BJ (cell line): ENCODE measurements around the gene MUC5B. TPM values are rescaled to one million over a fixed set of nuclear protein-coding genes. Genes with fewer than 3 reads are reported as not detected.

Experiments
- CTCF ChIA-PET: fragments of 350-600 bp; formaldehyde crosslinking; extraction: SDS; loops from one replicate; lab custom pipeline; 2021; ENCODE audit warnings: antibody characterized with exemption, inconsistent platforms; lab: Yijun Ruan, JAX
- POLR2A ChIA-PET: fragments of 300-600 bp; sonication (Branson Sonifier 250); formaldehyde crosslinking; extraction: SDS; loops from one replicate; lab custom pipeline; 2021; ENCODE audit warnings: antibody characterized with exemption; lab: Charles Lee
- DNase-seq: peaks from one replicate; pipeline ENCODE4 v3.0.0-alpha.2; 2011; ENCODE audit warnings: low read depth
- H3K27me3 ChIP-seq: 2 replicates; pipeline ENCODE4 v1.6.0; 2011; ENCODE audit warnings: low read length; ENCODE audit not compliant: control insufficient read depth, insufficient read depth
- H3K36me3 ChIP-seq: 2 replicates; pipeline ENCODE4 v1.5.1; 2011; ENCODE audit warnings: low read length; ENCODE audit not compliant: control insufficient read depth, insufficient read depth
- H3K4me3 ChIP-seq: 2 replicates; pipeline ENCODE4 v1.5.1; 2011; ENCODE audit warnings: low read depth, mild to moderate bottlenecking, control low read depth, low read length
- CTCF ChIP-seq: IDR thresholded peaks from 2 replicates; pipeline ENCODE4 v1.5.1; 2011; ENCODE audit warnings: low read depth, mild to moderate bottlenecking, control low read depth, inconsistent platforms, low read length, moderate library complexity; ENCODE audit not compliant: insufficient read depth
- polyA plus RNA-seq: library from polyadenylated mRNA; depleted of rRNA; stranded (reverse); fragments of >200 nt; gene quantifications from 2 replicates; pipeline ENCODE4 v1.2.3, GENCODE V29; 2011

Gene MUC5B
- polyA plus RNA-seq, 1 experiment = not detected

GRCh38 chr11:1234771-1235305 is 12.0 kb downstream of the MUC5B start:
- DNase-seq = no peak
- Histone ChIP-seq H3K36me3 (no peaks in the 10 kb centered on the region), H3K4me3 (no peak overlapping the region), H3K27me3 (no peaks in the 10 kb centered on the region)
- CTCF ChIA-PET = no interaction called here
- TF ChIP-seq CTCF = no peak
- POLR2A ChIA-PET = no interaction called here

DNA sequence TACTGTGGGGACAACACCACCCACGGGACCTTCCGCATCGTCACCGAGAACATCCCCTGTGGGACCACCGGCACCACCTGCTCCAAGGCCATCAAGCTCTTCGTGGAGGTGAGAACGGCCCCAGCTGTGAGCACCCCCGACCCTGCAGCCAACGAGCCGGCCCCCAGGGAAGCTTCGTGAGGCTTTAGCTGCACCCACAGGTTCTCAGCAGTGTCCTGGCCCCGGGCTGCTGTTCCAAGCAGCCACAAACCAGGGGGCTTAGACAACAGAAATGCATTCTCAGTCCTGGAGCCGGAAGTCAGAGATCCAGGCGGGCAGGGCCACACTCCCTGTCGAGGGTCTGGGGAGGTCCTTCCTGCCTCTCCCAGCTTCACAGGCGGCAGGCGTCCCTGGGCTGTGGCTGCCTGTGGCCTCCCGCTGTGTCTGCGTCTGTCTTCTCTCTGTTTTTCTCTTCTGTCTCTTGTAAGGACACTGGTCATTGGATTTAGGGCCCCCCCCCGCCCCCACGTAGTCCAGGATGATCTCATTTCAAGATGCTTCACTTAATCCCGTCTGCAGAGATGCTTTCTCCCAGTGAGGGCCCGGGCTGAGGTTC is 12.5 kb downstream of the MUC5B start:
- POLR2A ChIA-PET = no interaction called here

DNA sequence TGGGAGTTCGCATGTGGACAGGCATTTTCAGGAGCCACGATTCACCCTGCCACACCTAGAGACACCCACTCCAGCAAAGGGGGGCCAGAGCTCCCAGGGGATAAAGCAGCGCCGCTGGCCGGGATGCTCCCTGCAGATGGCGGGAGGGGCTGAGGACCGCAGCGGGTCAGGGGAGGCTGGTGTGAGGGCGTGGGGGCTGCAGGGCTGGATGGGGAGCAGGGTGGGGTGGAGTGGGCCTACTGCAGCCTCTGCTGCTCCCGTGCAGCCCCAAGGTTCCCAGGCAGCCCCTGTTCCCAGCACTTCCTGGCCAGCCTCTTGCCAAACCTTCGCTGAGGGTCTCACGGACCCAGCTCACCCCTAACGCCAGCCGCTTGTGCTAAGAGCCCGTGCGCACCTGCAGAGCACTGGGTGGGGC is 13.0 kb downstream of the MUC5B start:
- TF ChIP-seq CTCF = no peak
- ChIA-PET POLR2A (no interaction called here), CTCF (no interaction called here)
- H3K4me3 ChIP-seq = no peak overlapping the region
- H3K36me3 ChIP-seq = no peaks in the 10 kb centered on the region
- H3K27me3 ChIP-seq = no peaks in the 10 kb centered on the region
- DNase-seq = no peak

More for the DNA sequence above, 12.5 kb downstream of the MUC5B start:
- no peak overlapping the region for H3K4me3 ChIP-seq
- no peak for TF ChIP-seq CTCF
- DNase-seq = no peak
- H3K36me3 ChIP-seq = no peaks in the 10 kb centered on the region
- no peaks in the 10 kb centered on the region for H3K27me3 ChIP-seq
- CTCF ChIA-PET = no interaction called here

DNA sequence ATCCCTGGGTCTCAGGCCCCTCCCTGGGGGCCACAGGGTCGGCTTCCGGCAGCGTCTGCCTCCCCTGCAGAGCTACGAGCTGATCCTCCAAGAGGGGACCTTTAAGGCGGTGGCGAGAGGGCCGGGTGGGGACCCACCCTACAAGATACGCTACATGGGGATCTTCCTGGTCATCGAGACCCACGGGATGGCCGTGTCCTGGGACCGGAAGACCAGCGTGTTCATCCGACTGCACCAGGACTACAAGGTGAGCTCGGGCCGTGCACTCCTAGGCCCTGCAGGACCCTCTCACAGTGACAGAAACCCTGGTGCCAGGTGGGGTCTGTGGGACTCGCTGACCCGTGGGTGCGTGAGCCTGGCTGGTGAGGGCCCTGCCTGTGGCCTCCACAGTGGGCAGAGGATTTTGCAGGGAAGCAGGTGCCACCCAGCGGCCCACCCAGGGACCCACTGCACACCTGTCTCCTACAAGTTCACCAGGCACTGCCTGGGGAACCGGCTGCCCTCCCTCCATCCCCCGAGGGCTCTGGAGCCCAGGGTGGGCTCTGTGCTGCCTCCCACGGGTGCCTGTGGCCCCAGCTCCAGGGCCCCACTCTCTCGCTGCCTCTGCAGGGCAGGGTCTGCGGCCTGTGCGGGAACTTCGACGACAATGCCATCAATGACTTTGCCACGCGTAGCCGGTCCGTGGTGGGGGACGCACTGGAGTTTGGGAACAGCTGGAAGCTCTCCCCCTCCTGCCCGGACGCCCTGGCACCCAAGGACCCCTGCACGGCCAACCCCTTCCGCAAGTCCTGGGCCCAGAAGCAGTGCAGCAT is 13.7 kb downstream of the MUC5B start:
- no peak for DNase-seq
- Histone ChIP-seq H3K36me3 (no peaks in the 10 kb centered on the region), H3K4me3 (no peak overlapping the region), H3K27me3 (no peaks in the 10 kb centered on the region)
- no peak for TF ChIP-seq CTCF
- CTCF ChIA-PET = no interaction called here
- POLR2A ChIA-PET = no interaction called here

- no peak overlapping the region for H3K4me3 ChIP-seq
- ChIA-PET CTCF (no interaction called here), POLR2A (no interaction called here)
- H3K36me3 ChIP-seq = no peaks in the 10 kb centered on the region
- TF ChIP-seq CTCF = no peak
- no peaks in the 10 kb centered on the region for H3K27me3 ChIP-seq
- no peak for DNase-seq
These were observed 14.3 kb downstream of the MUC5B start for GRCh38 chr11:1237128-1237580.
